ENCODE data around the gene B4GALT1. TPM values are rescaled to one million over a fixed set of nuclear protein-coding genes. Genes with fewer than 3 reads are reported as not detected.

Gene B4GALT1
- total RNA-seq, 1 donor from 2014 or later = 7.5 TPM

- Histone ChIP-seq H3K4me3 (no peak overlapping the region), H4K20me1 (ENCODE audit: low read depth) (no peaks in the 10 kb centered on the region), H3K27me3 (no peaks in the 10 kb centered on the region), H3K27ac (no peak overlapping the region), H3K9ac (no peak overlapping the region), H3K79me2 (ENCODE audit: low read depth) (no peaks in the 10 kb centered on the region), H3F3A (ENCODE audit: low read depth) (no peaks in the 10 kb centered on the region), H3K4me2 (no peak overlapping the region), H3K36me3 (no peaks in the 10 kb centered on the region), H3K4me1 (peaks cover 10% of the 10 kb centered on the region), H2AFZ (replicated peaks) (peak overlapping the region; percentile 20), H3K9me3 (ENCODE audit: low read depth) (no peaks in the 10 kb centered on the region)
- Mint-ChIP-seq H3K9me3 (no peaks in the 10 kb centered on the region), H3K27me3 (ENCODE audit: insufficient read depth, low read depth) (peaks cover 2% of the 10 kb centered on the region), H3K36me3 (no peaks in the 10 kb centered on the region), H3K4me1 (peaks cover 6% of the 10 kb centered on the region), H3K27ac (no peak overlapping the region), H3K4me3 (no peak overlapping the region)
- TF ChIP-seq EZH2phosphoT487 (IDR thresholded peaks at IDR 0.05) (no peak), EZH2 (IDR thresholded peaks at IDR 0.05) (no peak)
- TF ChIP-seq, protein P1, sequence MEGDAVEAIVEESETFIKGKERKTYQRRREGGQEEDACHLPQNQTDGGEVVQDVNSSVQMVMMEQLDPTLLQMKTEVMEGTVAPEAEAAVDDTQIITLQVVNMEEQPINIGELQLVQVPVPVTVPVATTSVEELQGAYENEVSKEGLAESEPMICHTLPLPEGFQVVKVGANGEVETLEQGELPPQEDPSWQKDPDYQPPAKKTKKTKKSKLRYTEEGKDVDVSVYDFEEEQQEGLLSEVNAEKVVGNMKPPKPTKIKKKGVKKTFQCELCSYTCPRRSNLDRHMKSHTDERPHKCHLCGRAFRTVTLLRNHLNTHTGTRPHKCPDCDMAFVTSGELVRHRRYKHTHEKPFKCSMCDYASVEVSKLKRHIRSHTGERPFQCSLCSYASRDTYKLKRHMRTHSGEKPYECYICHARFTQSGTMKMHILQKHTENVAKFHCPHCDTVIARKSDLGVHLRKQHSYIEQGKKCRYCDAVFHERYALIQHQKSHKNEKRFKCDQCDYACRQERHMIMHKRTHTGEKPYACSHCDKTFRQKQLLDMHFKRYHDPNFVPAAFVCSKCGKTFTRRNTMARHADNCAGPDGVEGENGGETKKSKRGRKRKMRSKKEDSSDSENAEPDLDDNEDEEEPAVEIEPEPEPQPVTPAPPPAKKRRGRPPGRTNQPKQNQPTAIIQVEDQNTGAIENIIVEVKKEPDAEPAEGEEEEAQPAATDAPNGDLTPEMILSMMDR (IDR thresholded peaks at IDR 0.05) = no peak
- DNase-seq (ENCODE audit: low spot score) = no peak
Measured at GRCh38 chr9:33106372-33106771, 60.8 kb downstream of the B4GALT1 start.

- H4K20me1 ChIP-seq (ENCODE audit: low read depth) = no peaks in the 10 kb centered on the region
- H3K27ac Mint-ChIP-seq = no peak overlapping the region
- no peaks in the 10 kb centered on the region for H3K9me3 Mint-ChIP-seq
- H3K79me2 ChIP-seq (ENCODE audit: low read depth) = no peaks in the 10 kb centered on the region
- no peak overlapping the region for H3K27ac ChIP-seq
- DNase-seq (ENCODE audit: low spot score) = no peak
- H3K9me3 ChIP-seq (ENCODE audit: low read depth) = no peaks in the 10 kb centered on the region
- no peaks in the 10 kb centered on the region for H3F3A ChIP-seq (ENCODE audit: low read depth)
- TF ChIP-seq EZH2 (IDR thresholded peaks at IDR 0.05) = no peak
- TF ChIP-seq EZH2phosphoT487 (IDR thresholded peaks at IDR 0.05) = no peak
- TF ChIP-seq, protein P1 (IDR thresholded peaks at IDR 0.05) = no peak
- peaks cover 10% of the 10 kb centered on the region for H3K4me1 ChIP-seq
- no peak overlapping the region for H3K4me3 Mint-ChIP-seq
- no peaks in the 10 kb centered on the region for H3K36me3 Mint-ChIP-seq
- H3K4me1 Mint-ChIP-seq = peaks cover 6% of the 10 kb centered on the region
- H3K27me3 ChIP-seq = no peaks in the 10 kb centered on the region
- peaks cover 2% of the 10 kb centered on the region for H3K27me3 Mint-ChIP-seq (ENCODE audit: insufficient read depth, low read depth)
- no peak overlapping the region for H3K4me3 ChIP-seq
- no peaks in the 10 kb centered on the region for H3K36me3 ChIP-seq
- H3K9ac ChIP-seq = no peak overlapping the region
- peak overlapping the region; percentile 20 for H2AFZ ChIP-seq (replicated peaks)
- no peak overlapping the region for H3K4me2 ChIP-seq
Measured at GRCh38 chr9:33105959-33106358, 61.2 kb downstream of the B4GALT1 start.

GRCh38 chr9:33105504-33105903 is 61.6 kb downstream of the B4GALT1 start:
- Histone ChIP-seq H3K9ac (no peak overlapping the region), H3K79me2 (ENCODE audit: low read depth) (no peaks in the 10 kb centered on the region), H3K27me3 (no peaks in the 10 kb centered on the region), H3K9me3 (ENCODE audit: low read depth) (no peaks in the 10 kb centered on the region), H3K27ac (no peak overlapping the region), H3K4me2 (no peak overlapping the region), H4K20me1 (ENCODE audit: low read depth) (no peaks in the 10 kb centered on the region), H3K4me1 (peaks cover 10% of the 10 kb centered on the region), H3K36me3 (no peaks in the 10 kb centered on the region), H3F3A (ENCODE audit: low read depth) (no peaks in the 10 kb centered on the region), H3K4me3 (no peak overlapping the region), H2AFZ (replicated peaks) (no peak overlapping the region)
- Mint-ChIP-seq H3K4me3 (no peak overlapping the region), H3K27ac (no peak overlapping the region), H3K36me3 (no peaks in the 10 kb centered on the region), H3K4me1 (peaks cover 6% of the 10 kb centered on the region), H3K27me3 (ENCODE audit: insufficient read depth, low read depth) (peaks cover 2% of the 10 kb centered on the region), H3K9me3 (no peaks in the 10 kb centered on the region)
- TF ChIP-seq, protein P1 (IDR thresholded peaks at IDR 0.05) = no peak
- no peak for TF ChIP-seq EZH2phosphoT487 (IDR thresholded peaks at IDR 0.05)
- no peak for TF ChIP-seq EZH2 (IDR thresholded peaks at IDR 0.05)
- no peak for DNase-seq (ENCODE audit: low spot score)

Measured in neural progenitor cell (in vitro differentiated cells).